Thoracic aorta endothelial cell (primary cell): Measurements from ENCODE around the gene GSTA5. TPM values are rescaled to one million over a fixed set of nuclear protein-coding genes. Genes with fewer than 3 reads are reported as not detected.

Experiments used
- total RNA-seq: library from RNA; depleted of rRNA; stranded (reverse); fragments of >200 nt; gene quantifications from 2 replicates; pipeline ENCODE4 v1.2.3, GENCODE V29; 2012

The GSTA5 gene
- not detected in 2 replicates for total RNA-seq

GRCh38 chr6:52840763-52841585 lies at the start of gene GSTA5:
Gene GSTA5, minus strand, starts transcription at chr6:52840813.

GRCh38 chr6:52803668-52804255 lies 36.9 kb downstream of the GSTA5 start, which contains the start of gene GSTA1:
Gene GSTA1, minus strand, starts transcription at chr6:52803816. Its CDS starts 4,549 bp downstream, at chr6:52799267.

Other genes starting within 250 kb of the GSTA5 start
- gene TMEM14A, start 169.7 kb downstream of the GSTA5 start, total RNA-seq = 24.2 and 27.3 TPM in 2 replicates
- not detected in 2 replicates for gene GSTA2, start 77.3 kb downstream of the GSTA5 start, total RNA-seq
- gene GSTA1, start 37.0 kb downstream of the GSTA5 start, total RNA-seq = not detected in 2 replicates
- gene GSTA3, start 68.9 kb upstream of the GSTA5 start, total RNA-seq = not detected in 2 replicates
- 23.3 and 24.7 TPM in 2 replicates for gene GSTA4, start 154.5 kb upstream of the GSTA5 start, total RNA-seq
- gene CILK1, start 221.0 kb upstream of the GSTA5 start, total RNA-seq = 12.9 and 16.4 TPM in 2 replicates
- gene FBXO9, start 224.6 kb upstream of the GSTA5 start, total RNA-seq = 42.4 and 44.5 TPM in 2 replicates